ENCODE results near the gene NPW. TPM values are rescaled to one million over a fixed set of nuclear protein-coding genes. Genes with fewer than 3 reads are reported as not detected.
A peak's percentile ranks its signal among the peaks of the same experiment; 100 is the strongest.

Gene NPW
- total and polyA plus RNA-seq, 2 experiments from 2014 or later, result 3.0 TPM; not detected in 1

GRCh38 chr16:1982991-1983543 lies 36.5 kb upstream of the NPW start:
- H4K20me1 ChIP-seq (ENCODE audit: insufficient read depth), result no peaks in the 10 kb centered on the region
- DNase-seq, result no peak
- no peaks in the 10 kb centered on the region for H3K9me3 ChIP-seq (ENCODE audit: low read depth)
- peaks cover 21% of the 10 kb centered on the region for H3K27me3 ChIP-seq (replicated peaks; ENCODE audit: insufficient read depth)
- no peak for TF ChIP-seq EZH2 (IDR thresholded peaks at IDR 0.05; ENCODE audit: insufficient read depth, poor library complexity, severe bottlenecking)
- no peak for TF ChIP-seq EZH2phosphoT487 (IDR thresholded peaks at IDR 0.05; ENCODE audit: insufficient read depth, low read depth)
- peak overlapping the region; percentile 91 for H3K4me2 ChIP-seq (ENCODE audit: unreplicated experiment)
- H3K79me2 ChIP-seq (ENCODE audit: insufficient read depth), result peaks cover 9% of the 10 kb centered on the region; the same call in 1 of the 2 replicates
- peak overlapping the region; percentile 63; the same call in 1 of the 2 replicates for H2AFZ ChIP-seq
- no peaks in the 10 kb centered on the region for H3K9me2 ChIP-seq (ENCODE audit: insufficient read depth)
- 18 to 20% methylated on average over 19 of the region's 19 CpGs for WGBS, 2 experiments (ENCODE audit: low coverage in 1 of 2, low lambda C conversion rate in 2 of 2, missing lambda C conversion rate in 2 of 2)
- in situ Hi-C loops (cut with MboI), result no loop called here
- peak overlapping the region; percentile 86 for H3K4me3 ChIP-seq
- peak overlapping the region; percentile 82; the same call in 1 of the 2 replicates for H3K9ac ChIP-seq
- H3F3A ChIP-seq (ENCODE audit: insufficient read depth), result peaks cover 9% of the 10 kb centered on the region
- no peak overlapping the region for H3K27ac ChIP-seq
- no peaks in the 10 kb centered on the region for H3K36me3 ChIP-seq (ENCODE audit: low read depth)
- no peaks in the 10 kb centered on the region for H3K4me1 ChIP-seq (ENCODE audit: insufficient read depth)

GRCh38 chr16:1983544-1984346 lies 35.8 kb upstream of the NPW start, which contains the start of gene GFER:
Gene GFER (plus strand): TSS chr16:1984193. CDS start chr16:1984219, 26 bp downstream.
- no peaks in the 10 kb centered on the region for H3K9me2 ChIP-seq (ENCODE audit: insufficient read depth)

GRCh38 chr16:1984347-1985225 lies 35.0 kb upstream of the NPW start:
- Histone ChIP-seq H3K27me3 (replicated peaks; ENCODE audit: insufficient read depth) (peaks cover 30% of the 10 kb centered on the region), H3K4me1 (ENCODE audit: insufficient read depth) (no peaks in the 10 kb centered on the region), H4K20me1 (ENCODE audit: insufficient read depth) (no peaks in the 10 kb centered on the region), H2AFZ (peak overlapping the region; percentile 63), H3K9me2 (ENCODE audit: insufficient read depth) (no peaks in the 10 kb centered on the region), H3K4me2 (ENCODE audit: unreplicated experiment) (peak overlapping the region; percentile 91), H3K9ac (peak overlapping the region; percentile 82), H3K79me2 (ENCODE audit: insufficient read depth) (peaks cover 9% of the 10 kb centered on the region; the same call in 1 of the 2 replicates), H3K9me3 (ENCODE audit: low read depth) (no peaks in the 10 kb centered on the region), H3F3A (ENCODE audit: insufficient read depth) (peaks cover 9% of the 10 kb centered on the region), H3K4me3 (peak overlapping the region; percentile 86), H3K27ac (no peak overlapping the region), H3K36me3 (ENCODE audit: low read depth) (no peaks in the 10 kb centered on the region)
- TF ChIP-seq EZH2phosphoT487 (IDR thresholded peaks at IDR 0.05; ENCODE audit: insufficient read depth, low read depth) (no peak), EZH2 (IDR thresholded peaks at IDR 0.05; ENCODE audit: insufficient read depth, poor library complexity, severe bottlenecking) (no peak)
- in situ Hi-C loops (cut with MboI), result no loop called here
- DNase-seq, result peak; percentile 68
- 15% methylated on average over 37 to 38 of the region's 58 CpGs for whole genome bisulfite sequencing, 2 experiments (ENCODE audit: low coverage in 1 of 2, low lambda C conversion rate in 2 of 2, missing lambda C conversion rate in 2 of 2)

More at GRCh38 chr16:1983544-1984346, 35.8 kb upstream of the NPW start, which contains the start of gene GFER:
- Histone ChIP-seq H3K4me2 (ENCODE audit: unreplicated experiment) (peak within 1 kb of the TSS; percentile 91), H4K20me1 (ENCODE audit: insufficient read depth) (no peaks in the 10 kb centered on the region), H3F3A (ENCODE audit: insufficient read depth) (peaks cover 9% of the 10 kb centered on the region), H3K9ac (peak within 1 kb of the TSS; percentile 82), H3K36me3 (ENCODE audit: low read depth) (no peaks in the 10 kb centered on the region), H3K4me3 (peak within 1 kb of the TSS; percentile 86), H3K79me2 (ENCODE audit: insufficient read depth) (peaks cover 9% of the 10 kb centered on the region; the same call in 1 of the 2 replicates), H2AFZ (peak within 1 kb of the TSS; percentile 63), H3K27ac (no peak within 1 kb of the TSS), H3K27me3 (replicated peaks; ENCODE audit: insufficient read depth) (peaks cover 24% of the 10 kb centered on the region), H3K4me1 (ENCODE audit: insufficient read depth) (no peaks in the 10 kb centered on the region), H3K9me3 (ENCODE audit: low read depth) (no peaks in the 10 kb centered on the region)
- TF ChIP-seq EZH2phosphoT487 (IDR thresholded peaks at IDR 0.05; ENCODE audit: insufficient read depth, low read depth), result no peak
- no peak for TF ChIP-seq EZH2 (IDR thresholded peaks at IDR 0.05; ENCODE audit: insufficient read depth, poor library complexity, severe bottlenecking)
- in situ Hi-C loops (cut with MboI), result no loop called here
- DNase-seq, result peak; percentile 95
- WGBS, 2 experiments (ENCODE audit: low coverage in 1 of 2, low lambda C conversion rate in 2 of 2, missing lambda C conversion rate in 2 of 2), result 0 to 1% methylated on average over 54 to 62 of the region's 109 CpGs

Measured in GM23248 (cell line).